Measurements from ENCODE around the gene SNHG17. TPM values are rescaled to one million over a fixed set of nuclear protein-coding genes. Genes with fewer than 3 reads are reported as not detected.
"Not testable (repeated sequence)": the region's sequence is repeated elsewhere in the genome, so short reads cannot be mapped to it uniquely, and the experiment has no call there.

The SNHG17 gene
- total RNA-seq, 2 donors from 2014 or later: 21.8 to 28.2 TPM

DNA sequence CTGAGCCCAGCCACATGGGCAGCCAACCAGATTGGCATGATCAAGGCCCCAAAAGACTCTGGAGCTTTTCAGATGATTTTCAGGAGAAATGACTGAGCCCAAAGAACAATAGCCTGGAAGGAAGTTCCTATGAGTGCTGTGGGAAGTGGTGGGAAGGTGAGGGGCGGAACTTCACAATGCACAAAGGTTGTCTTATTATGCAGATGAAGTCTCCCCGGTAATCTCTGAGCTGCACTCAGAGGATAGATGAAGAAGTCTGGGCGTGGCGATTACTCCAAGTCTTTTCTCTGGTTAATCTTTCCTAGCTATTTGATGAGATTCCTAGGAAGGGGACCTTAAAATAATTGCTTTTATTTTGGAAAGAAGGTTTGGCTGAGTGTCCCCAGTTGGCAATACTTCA, 52.0 kb downstream of the SNHG17 start:
- Histone ChIP-seq H3K4me3 (no peak overlapping the region), H3K9me3 (no peaks in the 10 kb centered on the region), H3K27ac (no peak overlapping the region), H3K4me1 (replicated peaks) (no peaks in the 10 kb centered on the region), H3K36me3 (no peaks in the 10 kb centered on the region), H3K27me3 (replicated peaks; ENCODE audit: insufficient read depth) (no peaks in the 10 kb centered on the region)
- DNase-seq (ENCODE audit: low spot score): no peak
- no peak for TF ChIP-seq POLR2A (IDR thresholded peaks at IDR 0.05)
- TF ChIP-seq POLR2AphosphoS5 (IDR thresholded peaks at IDR 0.05): no peak
- TF ChIP-seq, protein P1, sequence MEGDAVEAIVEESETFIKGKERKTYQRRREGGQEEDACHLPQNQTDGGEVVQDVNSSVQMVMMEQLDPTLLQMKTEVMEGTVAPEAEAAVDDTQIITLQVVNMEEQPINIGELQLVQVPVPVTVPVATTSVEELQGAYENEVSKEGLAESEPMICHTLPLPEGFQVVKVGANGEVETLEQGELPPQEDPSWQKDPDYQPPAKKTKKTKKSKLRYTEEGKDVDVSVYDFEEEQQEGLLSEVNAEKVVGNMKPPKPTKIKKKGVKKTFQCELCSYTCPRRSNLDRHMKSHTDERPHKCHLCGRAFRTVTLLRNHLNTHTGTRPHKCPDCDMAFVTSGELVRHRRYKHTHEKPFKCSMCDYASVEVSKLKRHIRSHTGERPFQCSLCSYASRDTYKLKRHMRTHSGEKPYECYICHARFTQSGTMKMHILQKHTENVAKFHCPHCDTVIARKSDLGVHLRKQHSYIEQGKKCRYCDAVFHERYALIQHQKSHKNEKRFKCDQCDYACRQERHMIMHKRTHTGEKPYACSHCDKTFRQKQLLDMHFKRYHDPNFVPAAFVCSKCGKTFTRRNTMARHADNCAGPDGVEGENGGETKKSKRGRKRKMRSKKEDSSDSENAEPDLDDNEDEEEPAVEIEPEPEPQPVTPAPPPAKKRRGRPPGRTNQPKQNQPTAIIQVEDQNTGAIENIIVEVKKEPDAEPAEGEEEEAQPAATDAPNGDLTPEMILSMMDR (IDR thresholded peaks at IDR 0.05): no peak
- 87% methylated on average over 4 of the region's 4 CpGs for WGBS
- intact Hi-C loops (cut with DNase I): no loop called here

DNA sequence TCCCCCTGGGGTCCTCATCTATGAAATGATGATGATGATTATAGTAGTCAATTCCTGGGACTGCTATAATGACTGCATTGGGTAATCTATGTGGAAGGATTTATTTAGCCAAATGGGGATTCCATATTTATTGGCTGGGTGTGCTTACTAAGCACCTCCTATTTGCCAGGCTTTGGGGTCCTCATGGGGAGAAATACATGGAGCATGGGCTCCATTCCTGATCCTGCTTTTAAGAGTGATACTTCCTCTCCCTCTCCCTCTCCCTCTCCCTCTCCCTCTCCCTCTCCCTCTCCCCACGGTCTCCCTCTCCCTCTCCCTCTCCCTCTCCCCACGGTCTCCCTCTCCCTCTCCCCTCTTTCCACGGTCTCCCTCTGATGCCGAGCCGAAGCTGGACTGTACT, 57.3 kb downstream of the SNHG17 start:
- 85% methylated on average over 5 of the region's 5 CpGs for WGBS
- H3K4me3 ChIP-seq; H3K36me3 ChIP-seq; H3K4me1 ChIP-seq (replicated peaks); DNase-seq (ENCODE audit: low spot score); intact Hi-C loops (cut with DNase I); H3K27ac ChIP-seq; H3K27me3 ChIP-seq (replicated peaks; ENCODE audit: insufficient read depth); H3K9me3 ChIP-seq: not testable (repeated sequence)

DNA sequence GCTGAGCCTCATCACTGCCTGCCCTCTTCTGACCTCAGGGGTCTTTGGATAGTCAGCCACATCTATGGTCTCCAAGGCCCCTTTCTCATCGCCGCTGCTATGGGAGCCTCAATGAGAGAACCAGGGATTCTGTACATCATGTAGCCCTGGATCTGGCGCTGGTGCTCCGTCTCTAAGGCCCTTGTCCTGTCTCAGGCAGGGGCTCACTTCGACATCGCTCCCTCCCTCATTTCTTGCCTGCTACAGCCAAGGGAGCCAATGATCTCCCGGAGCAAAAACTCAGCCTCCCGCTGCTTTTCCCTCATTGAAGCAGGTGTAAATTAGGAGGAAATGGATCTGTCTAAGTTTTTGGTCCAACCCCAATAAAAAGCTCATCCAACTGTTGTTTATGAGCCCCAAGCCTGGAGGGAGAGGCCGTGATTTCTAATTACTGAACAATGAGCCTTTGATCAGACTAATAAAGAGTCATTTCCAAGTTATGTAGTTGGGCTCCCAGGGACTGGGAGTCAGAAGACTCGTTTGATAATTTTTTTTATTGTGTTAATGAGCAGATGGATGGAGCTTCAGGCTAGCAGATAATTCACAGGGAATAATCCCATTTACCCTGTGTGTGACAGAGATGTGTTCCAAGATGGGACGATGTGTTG, 58.0 kb downstream of the SNHG17 start:
- Histone ChIP-seq H3K27ac (no peak overlapping the region), H3K27me3 (replicated peaks; ENCODE audit: insufficient read depth) (no peaks in the 10 kb centered on the region), H3K4me3 (no peak overlapping the region), H3K9me3 (no peaks in the 10 kb centered on the region), H3K4me1 (replicated peaks) (no peaks in the 10 kb centered on the region), H3K36me3 (no peaks in the 10 kb centered on the region)
- no peak for DNase-seq (ENCODE audit: low spot score)
- intact Hi-C loops (cut with DNase I): no loop called here
- WGBS: 63% methylated on average over 11 of the region's 11 CpGs
- no peak for TF ChIP-seq POLR2A (IDR thresholded peaks at IDR 0.05)

DNA sequence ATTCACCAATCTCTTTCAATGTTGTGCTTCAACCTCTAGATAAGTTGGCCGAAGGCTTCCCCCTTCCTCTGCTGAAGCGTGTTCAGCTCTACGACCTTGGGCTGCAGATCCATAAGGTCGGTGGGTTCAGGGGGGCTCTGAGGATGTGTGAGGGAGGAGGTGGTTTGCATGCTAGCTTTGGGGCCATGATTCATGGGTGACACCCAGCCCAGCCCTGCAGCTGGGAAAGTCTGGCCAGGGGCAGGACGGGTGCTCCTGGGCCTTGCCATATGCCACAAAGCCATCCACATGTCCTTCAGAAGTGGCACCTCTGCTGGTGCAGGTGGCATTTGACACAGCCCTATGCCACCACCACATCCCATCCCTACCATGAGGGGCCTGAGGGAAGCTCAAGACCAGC, 61.2 kb downstream of the SNHG17 start:
- no peak for DNase-seq (ENCODE audit: low spot score)
- H3K27ac ChIP-seq: no peak overlapping the region
- H3K27me3 ChIP-seq (replicated peaks; ENCODE audit: insufficient read depth): no peaks in the 10 kb centered on the region
- no peaks in the 10 kb centered on the region for H3K4me1 ChIP-seq (replicated peaks)
- H3K36me3 ChIP-seq: no peaks in the 10 kb centered on the region
- TF ChIP-seq, protein P1 (IDR thresholded peaks at IDR 0.05): no peak
- TF ChIP-seq POLR2A (IDR thresholded peaks at IDR 0.05) (no peak), POLR2AphosphoS5 (IDR thresholded peaks at IDR 0.05) (no peak)
- WGBS: 89% methylated on average over 5 of the region's 5 CpGs
- intact Hi-C loops (cut with DNase I): no loop called here
- H3K4me3 ChIP-seq: no peak overlapping the region
- H3K9me3 ChIP-seq: no peaks in the 10 kb centered on the region

DNA sequence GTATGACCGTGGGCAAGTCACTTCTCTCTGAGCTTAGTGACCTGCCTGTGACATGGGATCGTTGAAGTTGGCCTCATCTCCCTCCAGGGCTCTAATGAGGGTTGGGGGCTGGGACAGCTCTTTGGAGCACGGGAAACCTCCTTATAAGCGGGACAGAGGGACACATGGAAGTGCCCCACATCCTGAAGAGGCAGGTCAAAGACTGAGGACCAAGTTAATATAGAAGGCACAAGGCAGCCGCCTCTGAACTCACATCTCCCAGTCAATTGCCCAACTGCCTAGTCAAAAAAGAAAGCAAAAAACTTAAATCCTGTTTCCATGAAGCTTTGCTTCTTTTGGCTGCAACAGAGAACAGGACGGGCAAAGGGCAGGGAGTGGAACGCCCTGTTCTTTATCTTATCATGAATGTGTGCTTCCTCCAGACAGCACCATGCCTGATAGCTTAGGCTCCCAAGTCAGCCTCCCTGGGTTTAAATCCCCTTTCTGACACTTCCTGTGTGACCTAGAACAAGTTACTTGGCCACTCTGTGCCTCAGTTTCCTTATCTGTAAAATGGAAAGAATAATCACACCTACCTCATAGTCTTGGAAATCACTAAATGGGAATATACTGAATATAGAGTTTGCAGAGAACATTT, 61.8 kb downstream of the SNHG17 start:
- H3K27ac ChIP-seq: no peak overlapping the region
- H3K36me3 ChIP-seq: no peaks in the 10 kb centered on the region
- H3K27me3 ChIP-seq (replicated peaks; ENCODE audit: insufficient read depth): no peaks in the 10 kb centered on the region
- DNase-seq (ENCODE audit: low spot score): no peak
- no peaks in the 10 kb centered on the region for H3K9me3 ChIP-seq
- WGBS: 45% methylated on average over 7 of the region's 7 CpGs
- intact Hi-C loops (cut with DNase I): no loop called here
- no peaks in the 10 kb centered on the region for H3K4me1 ChIP-seq (replicated peaks)
- no peak overlapping the region for H3K4me3 ChIP-seq
- peak; percentile 16 for TF ChIP-seq POLR2AphosphoS5 (IDR thresholded peaks at IDR 0.05)
- TF ChIP-seq, protein P1 (IDR thresholded peaks at IDR 0.05): no peak

DNA sequence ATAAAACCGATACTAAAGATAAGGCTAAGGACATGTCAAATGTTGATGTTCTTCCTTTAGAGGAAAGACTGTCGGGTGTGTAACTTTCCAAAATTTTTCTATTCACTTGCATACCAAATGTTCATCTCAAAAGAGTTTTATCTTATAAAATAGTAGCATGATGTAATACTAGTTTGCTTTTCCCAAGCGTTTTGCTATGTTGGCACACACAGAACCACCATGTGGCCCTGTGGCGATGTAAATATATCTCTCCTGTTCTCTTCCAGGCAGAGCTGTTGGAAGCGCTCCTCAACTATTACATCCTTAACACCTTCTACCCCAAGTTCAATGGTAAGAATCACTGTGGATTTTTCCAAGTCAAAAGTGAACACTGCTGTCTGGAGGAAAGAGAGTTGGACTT, 62.3 kb downstream of the SNHG17 start:
- Histone ChIP-seq H3K4me3 (no peak overlapping the region), H3K4me1 (replicated peaks) (no peaks in the 10 kb centered on the region), H3K27ac (no peak overlapping the region), H3K36me3 (no peaks in the 10 kb centered on the region), H3K27me3 (replicated peaks; ENCODE audit: insufficient read depth) (no peaks in the 10 kb centered on the region), H3K9me3 (no peaks in the 10 kb centered on the region)
- intact Hi-C loops (cut with DNase I): no loop called here
- TF ChIP-seq, protein P1 (IDR thresholded peaks at IDR 0.05): no peak
- TF ChIP-seq POLR2A (IDR thresholded peaks at IDR 0.05) (no peak), POLR2AphosphoS5 (IDR thresholded peaks at IDR 0.05) (no peak)
- WGBS: 52% methylated on average over 5 of the region's 5 CpGs
- no peak for DNase-seq (ENCODE audit: low spot score)
